Sigmoid colon (tissue), 3 donors: ENCODE data around the gene CALML3.

Experiments
- CTCF ChIP-seq, 4 experiments: fragments of 450-650 bp in 3 of 4; fragments of 200-600 bp in 1 of 4; IDR thresholded peaks; one replicate each; pipeline ENCODE4 v1.5.1; 2016 to 2019; ENCODE audit warnings: antibody characterized with exemption in 4 of 4, mild to moderate bottlenecking in 3 of 4, moderate library complexity in 2 of 4
- POLR2A ChIP-seq, 2 donors: fragments of 450-650 bp; IDR thresholded peaks; one replicate each; pipeline ENCODE4 v1.6.1; 2016; ENCODE audit warnings: antibody characterized with exemption in 2 of 2, mild to moderate bottlenecking in 2 of 2, moderate library complexity in 2 of 2

GRCh38 chr10:5545011-5545410, 20.2 kb downstream of the CALML3 start:
- TF ChIP-seq POLR2A (IDR thresholded peaks at IDR 0.05) (no peak), CTCF (IDR thresholded peaks at IDR 0.05) (no peak)
